Dermis blood vessel endothelial cell (primary cell): ENCODE results near the gene BMP15. TPM values are rescaled to one million over a fixed set of nuclear protein-coding genes. Genes with fewer than 3 reads are reported as not detected.

Source experiments
- total RNA-seq: library from RNA; depleted of rRNA; stranded (reverse); fragments of >200 nt; gene quantifications from 2 replicates; pipeline ENCODE4 v1.2.3, GENCODE V29; 2014

The BMP15 gene
- total RNA-seq, 1 donor from 2014 or later, result not detected

Other genes with a start within 250 kb of the BMP15 start
- 39.0 and 47.0 TPM in 2 replicates for gene SHROOM4, start 96.5 kb upstream of the BMP15 start, total RNA-seq